Measurements from ENCODE around the gene LAMC1. TPM values are rescaled to one million over a fixed set of nuclear protein-coding genes. Genes with fewer than 3 reads are reported as not detected.
A peak's percentile ranks its signal among the peaks of the same experiment; 100 is the strongest.

LAMC1 gene
- total and polyA plus RNA-seq, 2 experiments from 2014 or later = 18.4 to 116 TPM

DNA sequence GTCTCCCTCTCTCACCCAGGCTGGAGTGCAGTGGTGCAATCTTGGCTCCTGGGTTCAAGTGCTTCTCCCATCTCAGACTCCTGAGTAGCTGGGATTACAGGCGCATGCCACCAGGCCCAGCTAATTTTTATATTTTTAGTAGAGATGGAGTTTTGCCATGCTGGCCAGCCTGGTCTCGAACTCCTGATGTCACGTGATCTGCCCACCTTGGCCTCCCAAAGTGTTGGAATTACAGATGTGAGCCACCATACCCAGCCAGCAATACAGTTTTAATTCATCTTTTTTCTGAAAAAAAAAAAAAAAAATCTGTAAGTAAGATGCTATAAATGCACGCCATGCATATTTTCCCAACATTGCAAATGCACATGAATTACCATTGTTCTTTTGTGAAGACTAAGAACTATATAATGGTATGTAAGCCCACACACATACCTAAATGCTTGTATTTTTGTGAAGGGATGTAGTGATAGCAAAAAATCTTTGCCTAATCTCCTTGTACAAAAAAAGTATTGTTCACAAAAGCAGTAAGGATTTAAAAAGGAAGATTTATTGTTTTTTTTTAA lies 170.8 kb downstream of the LAMC1 start:
- H3K4me1 ChIP-seq (ENCODE audit: insufficient read depth) = peaks cover 33% of the 10 kb centered on the region
- no peak overlapping the region for H3K27ac Mint-ChIP-seq

More for the DNA sequence above, 170.8 kb downstream of the LAMC1 start:
- no peaks in the 10 kb centered on the region for H3F3A ChIP-seq (replicated peaks; ENCODE audit: low read depth)
- Mint-ChIP-seq H3K36me3 (ENCODE audit: low read depth) (no peaks in the 10 kb centered on the region; the same call in 2 of the 3 replicates), H3K4me3 (no peak overlapping the region), H3K4me1 (peaks cover 35% of the 10 kb centered on the region), H3K27me3 (ENCODE audit: insufficient read depth, low read depth, poor library complexity) (peaks cover 3% of the 10 kb centered on the region), H3K9me3 (no peaks in the 10 kb centered on the region)
- peak overlapping the region; percentile 24; the same call in 1 of the 2 replicates for H3K4me2 ChIP-seq
- H4K20me1 ChIP-seq (replicated peaks; ENCODE audit: insufficient read depth) = no peaks in the 10 kb centered on the region
- H3K27me3 ChIP-seq (ENCODE audit: insufficient read depth) = no peaks in the 10 kb centered on the region
- no peaks in the 10 kb centered on the region for H3K79me2 ChIP-seq (replicated peaks; ENCODE audit: insufficient read depth)
- no peak for ATAC-seq
- H3K4me3 ChIP-seq = no peak overlapping the region
- no peak for TF ChIP-seq ETS1 (IDR thresholded peaks at IDR 0.05)
- TF ChIP-seq NANOG (IDR thresholded peaks at IDR 0.05; ENCODE audit: borderline replicate concordance) = no peak
- no peak for TF ChIP-seq JUNB (IDR thresholded peaks at IDR 0.05; ENCODE audit: unreplicated experiment)
- TF ChIP-seq CTCF (conservative IDR thresholded peaks at IDR 0.05; ENCODE audit: low read depth in 2 of 2) = no peak
- TF ChIP-seq EZH2phosphoT487 (IDR thresholded peaks at IDR 0.05; ENCODE audit: unreplicated experiment) = no peak
- no peak for TF ChIP-seq POLR2AphosphoS5 (IDR thresholded peaks at IDR 0.05; ENCODE audit: low read depth)
- no peak for TF ChIP-seq ZNF331 (CRISPR knock-in tag; IDR thresholded peaks at IDR 0.05; ENCODE audit: low read depth)
- TF ChIP-seq CREB1 (CRISPR knock-in tag; IDR thresholded peaks at IDR 0.05; ENCODE audit: low read depth) = no peak
- no peak for TF ChIP-seq ZNF114 (CRISPR knock-in tag; IDR thresholded peaks at IDR 0.05)
- no peak for TF ChIP-seq STAT1 (IDR thresholded peaks at IDR 0.05; ENCODE audit: unreplicated experiment)
- TF ChIP-seq, protein P1, sequence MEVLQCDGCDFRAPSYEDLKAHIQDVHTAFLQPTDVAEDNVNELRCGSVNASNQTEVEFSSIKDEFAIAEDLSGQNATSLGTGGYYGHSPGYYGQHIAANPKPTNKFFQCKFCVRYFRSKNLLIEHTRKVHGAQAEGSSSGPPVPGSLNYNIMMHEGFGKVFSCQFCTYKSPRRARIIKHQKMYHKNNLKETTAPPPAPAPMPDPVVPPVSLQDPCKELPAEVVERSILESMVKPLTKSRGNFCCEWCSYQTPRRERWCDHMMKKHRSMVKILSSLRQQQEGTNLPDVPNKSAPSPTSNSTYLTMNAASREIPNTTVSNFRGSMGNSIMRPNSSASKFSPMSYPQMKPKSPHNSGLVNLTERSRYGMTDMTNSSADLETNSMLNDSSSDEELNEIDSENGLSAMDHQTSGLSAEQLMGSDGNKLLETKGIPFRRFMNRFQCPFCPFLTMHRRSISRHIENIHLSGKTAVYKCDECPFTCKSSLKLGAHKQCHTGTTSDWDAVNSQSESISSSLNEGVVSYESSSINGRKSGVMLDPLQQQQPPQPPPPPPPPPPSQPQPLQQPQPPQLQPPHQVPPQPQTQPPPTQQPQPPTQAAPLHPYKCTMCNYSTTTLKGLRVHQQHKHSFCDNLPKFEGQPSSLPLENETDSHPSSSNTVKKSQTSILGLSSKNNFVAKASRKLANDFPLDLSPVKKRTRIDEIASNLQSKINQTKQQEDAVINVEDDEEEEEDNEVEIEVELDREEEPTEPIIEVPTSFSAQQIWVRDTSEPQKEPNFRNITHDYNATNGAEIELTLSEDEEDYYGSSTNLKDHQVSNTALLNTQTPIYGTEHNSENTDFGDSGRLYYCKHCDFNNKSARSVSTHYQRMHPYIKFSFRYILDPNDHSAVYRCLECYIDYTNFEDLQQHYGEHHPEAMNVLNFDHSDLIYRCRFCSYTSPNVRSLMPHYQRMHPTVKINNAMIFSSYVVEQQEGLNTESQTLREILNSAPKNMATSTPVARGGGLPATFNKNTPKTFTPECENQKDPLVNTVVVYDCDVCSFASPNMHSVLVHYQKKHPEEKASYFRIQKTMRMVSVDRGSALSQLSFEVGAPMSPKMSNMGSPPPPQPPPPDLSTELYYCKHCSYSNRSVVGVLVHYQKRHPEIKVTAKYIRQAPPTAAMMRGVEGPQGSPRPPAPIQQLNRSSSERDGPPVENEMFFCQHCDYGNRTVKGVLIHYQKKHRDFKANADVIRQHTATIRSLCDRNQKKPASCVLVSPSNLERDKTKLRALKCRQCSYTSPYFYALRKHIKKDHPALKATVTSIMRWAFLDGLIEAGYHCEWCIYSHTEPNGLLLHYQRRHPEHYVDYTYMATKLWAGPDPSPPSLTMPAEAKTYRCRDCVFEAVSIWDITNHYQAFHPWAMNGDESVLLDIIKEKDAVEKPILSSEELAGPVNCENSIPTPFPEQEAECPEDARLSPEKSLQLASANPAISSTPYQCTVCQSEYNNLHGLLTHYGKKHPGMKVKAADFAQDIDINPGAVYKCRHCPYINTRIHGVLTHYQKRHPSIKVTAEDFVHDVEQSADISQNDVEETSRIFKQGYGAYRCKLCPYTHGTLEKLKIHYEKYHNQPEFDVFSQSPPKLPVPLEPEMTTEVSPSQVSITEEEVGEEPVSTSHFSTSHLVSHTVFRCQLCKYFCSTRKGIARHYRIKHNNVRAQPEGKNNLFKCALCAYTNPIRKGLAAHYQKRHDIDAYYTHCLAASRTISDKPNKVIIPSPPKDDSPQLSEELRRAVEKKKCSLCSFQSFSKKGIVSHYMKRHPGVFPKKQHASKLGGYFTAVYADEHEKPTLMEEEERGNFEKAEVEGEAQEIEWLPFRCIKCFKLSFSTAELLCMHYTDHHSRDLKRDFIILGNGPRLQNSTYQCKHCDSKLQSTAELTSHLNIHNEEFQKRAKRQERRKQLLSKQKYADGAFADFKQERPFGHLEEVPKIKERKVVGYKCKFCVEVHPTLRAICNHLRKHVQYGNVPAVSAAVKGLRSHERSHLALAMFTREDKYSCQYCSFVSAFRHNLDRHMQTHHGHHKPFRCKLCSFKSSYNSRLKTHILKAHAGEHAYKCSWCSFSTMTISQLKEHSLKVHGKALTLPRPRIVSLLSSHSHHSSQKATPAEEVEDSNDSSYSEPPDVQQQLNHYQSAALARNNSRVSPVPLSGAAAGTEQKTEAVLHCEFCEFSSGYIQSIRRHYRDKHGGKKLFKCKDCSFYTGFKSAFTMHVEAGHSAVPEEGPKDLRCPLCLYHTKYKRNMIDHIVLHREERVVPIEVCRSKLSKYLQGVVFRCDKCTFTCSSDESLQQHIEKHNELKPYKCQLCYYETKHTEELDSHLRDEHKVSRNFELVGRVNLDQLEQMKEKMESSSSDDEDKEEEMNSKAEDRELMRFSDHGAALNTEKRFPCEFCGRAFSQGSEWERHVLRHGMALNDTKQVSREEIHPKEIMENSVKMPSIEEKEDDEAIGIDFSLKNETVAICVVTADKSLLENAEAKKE (CRISPR knock-in tag; IDR thresholded peaks at IDR 0.05) = no peak
- TF ChIP-seq, protein P2, sequence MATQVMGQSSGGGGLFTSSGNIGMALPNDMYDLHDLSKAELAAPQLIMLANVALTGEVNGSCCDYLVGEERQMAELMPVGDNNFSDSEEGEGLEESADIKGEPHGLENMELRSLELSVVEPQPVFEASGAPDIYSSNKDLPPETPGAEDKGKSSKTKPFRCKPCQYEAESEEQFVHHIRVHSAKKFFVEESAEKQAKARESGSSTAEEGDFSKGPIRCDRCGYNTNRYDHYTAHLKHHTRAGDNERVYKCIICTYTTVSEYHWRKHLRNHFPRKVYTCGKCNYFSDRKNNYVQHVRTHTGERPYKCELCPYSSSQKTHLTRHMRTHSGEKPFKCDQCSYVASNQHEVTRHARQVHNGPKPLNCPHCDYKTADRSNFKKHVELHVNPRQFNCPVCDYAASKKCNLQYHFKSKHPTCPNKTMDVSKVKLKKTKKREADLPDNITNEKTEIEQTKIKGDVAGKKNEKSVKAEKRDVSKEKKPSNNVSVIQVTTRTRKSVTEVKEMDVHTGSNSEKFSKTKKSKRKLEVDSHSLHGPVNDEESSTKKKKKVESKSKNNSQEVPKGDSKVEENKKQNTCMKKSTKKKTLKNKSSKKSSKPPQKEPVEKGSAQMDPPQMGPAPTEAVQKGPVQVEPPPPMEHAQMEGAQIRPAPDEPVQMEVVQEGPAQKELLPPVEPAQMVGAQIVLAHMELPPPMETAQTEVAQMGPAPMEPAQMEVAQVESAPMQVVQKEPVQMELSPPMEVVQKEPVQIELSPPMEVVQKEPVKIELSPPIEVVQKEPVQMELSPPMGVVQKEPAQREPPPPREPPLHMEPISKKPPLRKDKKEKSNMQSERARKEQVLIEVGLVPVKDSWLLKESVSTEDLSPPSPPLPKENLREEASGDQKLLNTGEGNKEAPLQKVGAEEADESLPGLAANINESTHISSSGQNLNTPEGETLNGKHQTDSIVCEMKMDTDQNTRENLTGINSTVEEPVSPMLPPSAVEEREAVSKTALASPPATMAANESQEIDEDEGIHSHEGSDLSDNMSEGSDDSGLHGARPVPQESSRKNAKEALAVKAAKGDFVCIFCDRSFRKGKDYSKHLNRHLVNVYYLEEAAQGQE (IDR thresholded peaks at IDR 0.05; ENCODE audit: unreplicated experiment) = no peak
- no peak for TF ChIP-seq EZH2 (IDR thresholded peaks at IDR 0.05; ENCODE audit: low read depth, unreplicated experiment)
- no peak for DNase-seq (ENCODE audit: low spot score)
- peak overlapping the region; percentile 13; the same call in 1 of the 2 replicates for H3K27ac ChIP-seq (ENCODE audit: low read depth)
- no peaks in the 10 kb centered on the region for H3K36me3 ChIP-seq (ENCODE audit: insufficient read depth)
- no peak overlapping the region for H2AFZ ChIP-seq
- no peaks in the 10 kb centered on the region for H3K9me2 ChIP-seq (ENCODE audit: insufficient read depth)

All from GM23338 (cell line).